B cell (primary cell): ENCODE data around the gene ZNF747. TPM values are rescaled to one million over a fixed set of nuclear protein-coding genes. Genes with fewer than 3 reads are reported as not detected.
A peak's percentile ranks its signal among the peaks of the same experiment; 100 is the strongest.

Experiments used
- ATAC-seq: fragments of 200-7000 bp; cut with Tn5 transposase; one replicate; pipeline ENCODE4 v1.10.0; 2021; ENCODE audit warnings: low read depth, mild to moderate bottlenecking, moderate number of reproducible peaks, moderate library complexity
- CTCF ChIA-PET: fragments of 350-600 bp; sonication (Branson Sonifier 250); formaldehyde crosslinking; loops from one replicate; lab custom pipeline; 2021; ENCODE audit warnings: antibody characterized with exemption, inconsistent platforms; lab: Charles Lee
- POLR2A ChIA-PET: fragments of 350-600 bp; sonication (Branson Sonifier 250); formaldehyde crosslinking; loops from one replicate; lab custom pipeline; 2021; ENCODE audit warnings: antibody characterized with exemption; lab: Charles Lee
- DNase-seq: peaks from one replicate; pipeline ENCODE4 v3.0.0; 2013
- H2AFZ ChIP-seq: 2 replicates; pipeline ENCODE4 v1.6.1; 2012; ENCODE audit warnings: mild to moderate bottlenecking, low read depth, low read length; ENCODE audit not compliant: insufficient read depth, poor library complexity, severe bottlenecking
- H3K27ac ChIP-seq, 2 donors: 1 replicate in 1 of 2; 2 replicates in 1 of 2; pipeline ENCODE4 v1.5.1; 2012 to 2013; ENCODE audit warnings: low read length in 2 of 2, mild to moderate bottlenecking in 2 of 2, moderate library complexity in 1 of 2
- H3K27me3 ChIP-seq, 4 experiments: fragments of 200-600 bp in 1 of 4; sonication (generic) in 1 of 4; replicated peaks in 1 of 4; 1 replicate in 2 of 4; 2 replicates in 2 of 4; pipeline versions ENCODE4 v1.6.1 to v1.7.0; 2013 to 2016; ENCODE audit warnings: low read length in 3 of 4, mild to moderate bottlenecking in 2 of 4, mixed read lengths in 1 of 4, moderate library complexity in 1 of 4; ENCODE audit not compliant: insufficient read depth in 4 of 4, control insufficient read depth in 3 of 4; ENCODE audit errors: control extremely low read depth in 1 of 4
- H3K36me3 ChIP-seq, 2 experiments: replicated peaks in 1 of 2; 1 replicate in 1 of 2; 2 replicates in 1 of 2; pipeline versions ENCODE4 v1.6.1 to v1.7.1; 2013; ENCODE audit warnings: low read length in 1 of 2; ENCODE audit not compliant: insufficient read depth in 2 of 2, control insufficient read depth in 1 of 2; ENCODE audit errors: control extremely low read depth in 1 of 2, extremely low read depth in 1 of 2
- H3K4me1 ChIP-seq, 2 donors: fragments of 200-600 bp in 1 of 2; sonication (generic) in 1 of 2; 1 replicate in 1 of 2; 2 replicates in 1 of 2; pipeline versions ENCODE4 v1.5.1 to v1.6.1; 2013 to 2017; ENCODE audit warnings: low read length in 2 of 2; ENCODE audit not compliant: control insufficient read depth in 2 of 2, insufficient read depth in 2 of 2
- H3K4me2 ChIP-seq: replicated peaks from 2 replicates; pipeline ENCODE3; 2012; ENCODE audit warnings: mild to moderate bottlenecking, low read depth, low read length; ENCODE audit not compliant: poor library complexity, severe bottlenecking
- H3K4me3 ChIP-seq, 5 experiments: fragments of 200-600 bp in 1 of 5; sonication (generic) in 1 of 5; 1 replicate in 3 of 5; 2 replicates in 2 of 5; pipeline versions ENCODE4 v1.5.1 to v1.7.0; 2011 to 2016; ENCODE audit warnings: low read length in 4 of 5, mild to moderate bottlenecking in 4 of 5, low read depth in 2 of 5, control low read depth in 1 of 5, moderate library complexity in 1 of 5; ENCODE audit not compliant: insufficient read depth in 1 of 5; ENCODE audit errors: control extremely low read depth in 1 of 5, extremely low read depth in 1 of 5
- H3K79me2 ChIP-seq: fragments of 200-600 bp; sonication (generic); one replicate; pipeline ENCODE4 v1.6.0; 2016; ENCODE audit warnings: low read length; ENCODE audit not compliant: control insufficient read depth, insufficient read depth
- H3K9ac ChIP-seq: fragments of 200-600 bp; sonication (generic); 2 replicates; pipeline ENCODE4 v1.6.1; 2017; ENCODE audit warnings: mild to moderate bottlenecking, low read length, moderate library complexity
- H3K9me3 ChIP-seq, 3 donors: one replicate each; pipeline versions ENCODE4 v1.6.1 to v1.7.1; 2013; ENCODE audit warnings: low read length in 2 of 3; ENCODE audit not compliant: control insufficient read depth in 2 of 3, insufficient read depth in 1 of 3; ENCODE audit errors: control extremely low read depth in 1 of 3
- H4K20me1 ChIP-seq: 2 replicates; pipeline ENCODE4 v1.6.0; 2012; ENCODE audit warnings: mild to moderate bottlenecking, low read length; ENCODE audit not compliant: insufficient read depth, control insufficient read depth, poor library complexity, severe bottlenecking
- H3K27ac Mint-ChIP-seq: one replicate; pipeline ENCODE4 v1.8.0; 2021; ENCODE audit warnings: mixed read lengths
- H3K27me3 Mint-ChIP-seq: one replicate; pipeline ENCODE4 v1.8.0; 2021; ENCODE audit warnings: mixed read lengths
- H3K4me1 Mint-ChIP-seq: one replicate; pipeline ENCODE4 v1.8.0; 2021; ENCODE audit warnings: mixed read lengths
- H3K4me3 Mint-ChIP-seq: one replicate; pipeline ENCODE4 v1.8.0; 2021; ENCODE audit warnings: mixed read lengths
- H3K9me3 Mint-ChIP-seq: one replicate; pipeline ENCODE4 v1.8.0; 2022; ENCODE audit warnings: mixed read lengths; ENCODE audit not compliant: insufficient read depth
- EZH2 ChIP-seq: IDR thresholded peaks from 2 replicates; pipeline ENCODE4 v1.6.1; 2012; ENCODE audit warnings: borderline replicate concordance, low read depth, mild to moderate bottlenecking, moderate library complexity, low read length; ENCODE audit not compliant: insufficient read depth, poor library complexity, severe bottlenecking
- WGBS: methylation state at CpG from one replicate; pipeline ENCODE4 v1.1.5; 2013; ENCODE audit warnings: missing lambda C conversion rate; ENCODE audit not compliant: insufficient coverage; 5-methylcytosine and 5-hydroxymethylcytosine counted together
- intact Hi-C: fragments of 100-400 bp; cut with micrococcal nuclease; formaldehyde crosslinking; loops from one replicate; pipeline ENCODE4 v1.10.0; 2022
- polyA plus RNA-seq: library from polyadenylated mRNA; depleted of rRNA; stranded (reverse); fragments of >200 nt; gene quantifications from 2 replicates; pipeline ENCODE4 v1.2.3, GENCODE V29; 2012
- total RNA-seq, 2 donors: library from RNA; stranded (reverse); fragments of 120-200 nt in 1 of 2; gene quantifications; 1 replicate in 1 of 2; 2 replicates in 1 of 2; pipeline versions ENCODE4 v1.2.3 to v1.2.4, GENCODE V29; 2013 to 2022
- TF ChIP-seq, protein P1 (sequence below): fragments of 200-600 bp; IDR thresholded peaks from one replicate; pipeline ENCODE4 v1.8.0; 2022; ENCODE audit warnings: antibody characterized with exemption, mild to moderate bottlenecking

The ZNF747 gene
- total and polyA plus RNA-seq, 2 donors (not counting 1 experiment from before 2014, with no cell fraction given): 9.7 to 17.3 TPM

DNA sequence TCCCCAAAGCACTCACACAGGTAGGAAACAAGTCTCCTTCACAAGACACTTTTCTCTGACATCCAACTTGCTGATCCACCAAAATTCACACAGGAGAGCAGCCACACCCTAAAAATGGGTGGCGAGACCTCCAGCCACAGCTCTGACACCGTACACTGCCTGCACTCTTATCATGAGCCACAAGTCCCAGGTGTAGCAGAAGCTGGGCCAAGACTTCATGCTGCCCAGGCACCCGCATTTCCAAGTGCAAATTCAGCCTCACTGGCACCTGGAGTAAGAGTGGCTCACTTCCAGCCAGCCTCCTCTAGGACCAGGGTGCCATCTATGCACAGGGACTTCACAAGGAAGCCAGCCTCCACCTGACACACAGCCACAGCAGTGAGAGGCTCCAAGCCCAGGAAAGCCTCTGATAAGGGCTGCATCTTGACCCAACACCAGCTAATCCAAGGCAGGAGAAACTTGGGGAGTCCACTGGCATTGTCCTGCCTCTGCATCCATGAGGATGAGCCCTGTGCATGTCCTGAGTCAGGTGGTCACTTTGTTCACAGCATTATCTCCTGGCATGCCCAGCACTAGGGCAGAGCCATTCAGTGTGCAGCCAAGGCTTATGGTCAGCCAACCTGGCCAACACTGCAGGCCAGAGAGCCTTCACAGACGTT, 5.7 kb downstream of the ZNF747 start:
- DNase-seq: no peak
- Mint-ChIP-seq H3K27ac (peak overlapping the region; percentile 60), H3K4me3 (peak overlapping the region; percentile 30), H3K4me1 (peaks cover 28% of the 10 kb centered on the region), H3K27me3 (no peaks in the 10 kb centered on the region), H3K9me3 (no peaks in the 10 kb centered on the region)
- Histone ChIP-seq H4K20me1 (no peaks in the 10 kb centered on the region), H3K79me2 (peaks cover 23% of the 10 kb centered on the region), H3K36me3 (peaks cover 0 to 9% of the 10 kb centered on the region in 2 experiments), H3K27me3 (no peaks in the 10 kb centered on the region), H3K9ac (no peak overlapping the region), H3K4me1 (peaks cover 13 to 40% of the 10 kb centered on the region in 2 donors), H2AFZ (no peak overlapping the region), H3K4me3 (no peak overlapping the region), H3K27ac (no peak overlapping the region), H3K9me3 (no peaks in the 10 kb centered on the region), H3K4me2 (no peak overlapping the region)
- ChIA-PET CTCF (interaction anchor here (0.6 to 1.6 kb wide), 4 partner anchors 12 to 79 kb away, joined by 3 to 5 read pairs (median 4); partner anchors contain the start of gene ZNF688), POLR2A (interaction anchor here (0.6 to 2.4 kb wide), 4 partner anchors 29 to 1705 kb away, joined by 3 to 12 read pairs (median 6); partner anchors contain the start of gene ZNF764)
- no peak for ATAC-seq
- WGBS: 93% methylated on average over 4 of the region's 4 CpGs
- TF ChIP-seq EZH2: no peak
- TF ChIP-seq, protein P1, sequence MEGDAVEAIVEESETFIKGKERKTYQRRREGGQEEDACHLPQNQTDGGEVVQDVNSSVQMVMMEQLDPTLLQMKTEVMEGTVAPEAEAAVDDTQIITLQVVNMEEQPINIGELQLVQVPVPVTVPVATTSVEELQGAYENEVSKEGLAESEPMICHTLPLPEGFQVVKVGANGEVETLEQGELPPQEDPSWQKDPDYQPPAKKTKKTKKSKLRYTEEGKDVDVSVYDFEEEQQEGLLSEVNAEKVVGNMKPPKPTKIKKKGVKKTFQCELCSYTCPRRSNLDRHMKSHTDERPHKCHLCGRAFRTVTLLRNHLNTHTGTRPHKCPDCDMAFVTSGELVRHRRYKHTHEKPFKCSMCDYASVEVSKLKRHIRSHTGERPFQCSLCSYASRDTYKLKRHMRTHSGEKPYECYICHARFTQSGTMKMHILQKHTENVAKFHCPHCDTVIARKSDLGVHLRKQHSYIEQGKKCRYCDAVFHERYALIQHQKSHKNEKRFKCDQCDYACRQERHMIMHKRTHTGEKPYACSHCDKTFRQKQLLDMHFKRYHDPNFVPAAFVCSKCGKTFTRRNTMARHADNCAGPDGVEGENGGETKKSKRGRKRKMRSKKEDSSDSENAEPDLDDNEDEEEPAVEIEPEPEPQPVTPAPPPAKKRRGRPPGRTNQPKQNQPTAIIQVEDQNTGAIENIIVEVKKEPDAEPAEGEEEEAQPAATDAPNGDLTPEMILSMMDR: no peak
- intact Hi-C loops: loop anchor here (5.0 kb wide), 2 partner anchors 72 to 112 kb away; no protein-coding TSS in a partner anchor
